ENCODE results near the gene UMODL1.

Gene UMODL1

GRCh38 chr21:42135386-42136052, 64.4 kb downstream of the UMODL1 start:
- no peak for DNase-seq

- no peak for DNase-seq
These were observed 66.2 kb downstream of the UMODL1 start for GRCh38 chr21:42137191-42137904.

GRCh38 chr21:42140196-42140934, 69.2 kb downstream of the UMODL1 start:
- DNase-seq: no peak

- DNase-seq: no peak
These were observed 70.5 kb downstream of the UMODL1 start for GRCh38 chr21:42141643-42142042.

GRCh38 chr21:42142141-42142540, 71.0 kb downstream of the UMODL1 start:
- no peak for DNase-seq

GRCh38 chr21:42142627-42143026, 71.5 kb downstream of the UMODL1 start:
- no peak for DNase-seq

GRCh38 chr21:42143111-42143510, 72.0 kb downstream of the UMODL1 start:
- no peak for DNase-seq

- no peak for DNase-seq
These were observed 73.1 kb downstream of the UMODL1 start for GRCh38 chr21:42144221-42144620.

GRCh38 chr21:42144679-42145568, 73.8 kb downstream of the UMODL1 start:
- DNase-seq: no peak

GRCh38 chr21:42145569-42146272, 74.6 kb downstream of the UMODL1 start:
- peak; percentile 62 for DNase-seq

GRCh38 chr21:42146273-42146805, 75.2 kb downstream of the UMODL1 start:
- DNase-seq: no peak

- DNase-seq: no peak
These were observed 75.7 kb downstream of the UMODL1 start for GRCh38 chr21:42146821-42147220.

- no peak for DNase-seq
These were observed 76.4 kb downstream of the UMODL1 start for GRCh38 chr21:42147386-42148020.

- DNase-seq: no peak
These were observed 77.0 kb downstream of the UMODL1 start for GRCh38 chr21:42148097-42148496.

- DNase-seq: no peak
These were observed 77.5 kb downstream of the UMODL1 start for GRCh38 chr21:42148584-42148983.

GRCh38 chr21:42149656-42150473, 78.7 kb downstream of the UMODL1 start:
- DNase-seq: no peak

- DNase-seq: no peak
These were observed 79.5 kb downstream of the UMODL1 start for GRCh38 chr21:42150474-42151085.

- no peak for DNase-seq
These were observed 80.2 kb downstream of the UMODL1 start for GRCh38 chr21:42151148-42151947.

GRCh38 chr21:42151948-42152220, 80.8 kb downstream of the UMODL1 start:
- DNase-seq: no peak

Measured in CD4-positive, alpha-beta T cell treated with Interferon gamma for 1 hour (primary cell).